Medulla oblongata (tissue), 1 donor: ENCODE data around the gene KCNJ12.
"Not testable (repeated sequence)": the region's sequence is repeated elsewhere in the genome, so short reads cannot be mapped to it uniquely, and the experiment has no call there.

ENCODE experiments used
- DNase-seq: peaks from one replicate; pipeline ENCODE4 v3.0.0-alpha.2; 2015; ENCODE audit errors: extremely low spot score

KCNJ12 gene

DNA sequence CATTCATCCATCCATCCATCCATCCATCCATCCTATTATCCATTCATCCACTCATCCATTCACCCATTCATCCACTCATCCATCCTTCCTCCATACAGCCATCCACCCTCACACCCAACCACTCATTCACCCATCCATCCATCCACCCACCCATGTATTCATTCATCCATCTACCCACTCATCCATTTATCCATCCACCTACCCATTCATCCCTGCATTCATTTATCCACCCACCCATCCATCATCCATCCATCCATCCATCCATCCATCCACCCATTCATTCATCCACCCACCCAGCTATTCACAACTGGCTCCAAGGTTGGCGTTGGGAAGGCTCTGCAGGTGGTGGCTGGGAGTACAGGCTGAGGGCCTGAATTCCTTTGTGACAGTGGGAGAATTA lies 31.6 kb downstream of the KCNJ12 start:
- DNase-seq, result not testable (repeated sequence)

DNA sequence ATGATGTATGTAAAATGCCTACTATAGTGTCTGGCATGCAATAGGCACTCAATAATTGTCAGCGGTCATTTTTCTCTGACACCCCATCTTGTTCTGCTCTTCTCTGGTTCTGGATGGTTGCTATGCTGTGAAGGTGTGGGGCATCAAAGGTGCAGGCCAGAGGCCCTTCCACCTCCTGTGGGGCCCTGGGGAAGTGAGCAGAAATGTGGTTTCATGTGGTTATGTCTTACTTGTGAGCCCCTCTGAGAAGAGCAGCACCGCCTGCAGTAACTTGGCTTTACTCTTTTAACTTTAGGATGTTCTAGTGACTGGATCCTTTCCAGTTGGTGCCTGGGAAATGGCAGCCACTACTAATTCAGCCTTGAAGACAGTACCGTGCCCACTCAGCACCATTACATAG lies 32.1 kb downstream of the KCNJ12 start:
- DNase-seq, result not testable (repeated sequence)

DNA sequence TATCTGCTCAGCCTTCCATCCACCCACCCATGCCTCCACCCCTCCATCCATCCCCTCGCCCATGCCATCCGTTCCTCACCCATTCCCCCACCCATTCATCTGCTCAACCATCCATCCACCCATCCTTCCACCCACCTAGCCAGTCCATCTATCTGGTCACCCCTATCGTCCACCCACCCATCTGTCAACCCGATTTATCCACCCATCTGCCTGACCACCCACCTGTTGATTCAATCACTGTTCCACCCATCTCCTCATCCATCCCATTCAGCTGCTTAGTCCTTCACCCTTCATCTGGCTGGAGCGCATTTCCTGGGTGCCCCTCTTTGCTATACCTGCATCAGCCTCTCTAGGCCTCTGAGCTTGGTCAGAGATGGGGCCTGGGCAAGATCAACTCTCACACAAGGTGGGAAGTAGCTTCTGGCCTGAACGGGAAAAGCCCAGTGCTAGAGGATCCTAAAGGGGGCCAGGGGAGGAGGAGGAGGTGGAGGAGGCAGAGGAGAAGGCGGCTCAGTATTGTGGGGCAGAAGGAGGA lies 32.7 kb downstream of the KCNJ12 start:
- not testable (repeated sequence) for DNase-seq

DNA sequence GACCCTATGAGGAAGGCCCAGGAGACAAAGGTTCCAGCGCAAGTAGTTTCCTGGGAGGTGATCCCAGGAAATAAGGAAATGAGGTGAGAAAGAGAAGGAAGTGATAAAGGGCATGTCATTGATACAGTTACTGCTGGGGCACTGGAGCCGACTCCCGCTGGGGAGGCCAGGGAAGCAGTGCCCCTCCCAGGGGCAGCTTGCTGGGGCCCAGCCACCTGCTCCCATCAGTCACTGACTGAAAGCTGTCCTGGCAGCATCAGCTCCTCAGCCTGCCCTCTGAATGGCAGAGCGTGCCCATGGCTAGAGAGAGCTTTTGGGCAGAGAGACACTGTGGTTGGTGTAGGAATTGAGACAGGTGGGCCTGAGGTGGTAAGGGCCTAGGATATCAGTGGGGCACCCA lies 33.2 kb downstream of the KCNJ12 start:
- not testable (repeated sequence) for DNase-seq

DNA sequence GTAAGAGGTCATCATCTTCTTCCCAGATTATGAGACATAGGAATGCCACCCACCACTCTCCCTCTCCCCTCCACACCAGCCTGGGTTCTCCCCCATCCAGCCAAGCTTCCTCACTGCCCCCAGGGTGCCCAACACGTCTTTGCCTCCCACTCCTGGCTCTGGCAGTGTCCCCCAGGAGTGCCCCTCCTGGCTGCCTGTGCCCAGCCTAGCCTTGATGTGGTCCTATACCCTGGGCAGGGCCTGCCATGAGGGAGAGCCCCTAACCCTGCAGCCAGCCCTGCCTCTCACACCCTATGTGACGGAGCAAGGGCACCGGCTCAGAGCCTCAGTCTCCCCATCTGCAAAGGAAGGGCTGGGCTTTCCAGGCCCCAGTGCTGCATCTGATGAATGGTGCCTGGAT lies 33.8 kb downstream of the KCNJ12 start:
- not testable (repeated sequence) for DNase-seq

DNA sequence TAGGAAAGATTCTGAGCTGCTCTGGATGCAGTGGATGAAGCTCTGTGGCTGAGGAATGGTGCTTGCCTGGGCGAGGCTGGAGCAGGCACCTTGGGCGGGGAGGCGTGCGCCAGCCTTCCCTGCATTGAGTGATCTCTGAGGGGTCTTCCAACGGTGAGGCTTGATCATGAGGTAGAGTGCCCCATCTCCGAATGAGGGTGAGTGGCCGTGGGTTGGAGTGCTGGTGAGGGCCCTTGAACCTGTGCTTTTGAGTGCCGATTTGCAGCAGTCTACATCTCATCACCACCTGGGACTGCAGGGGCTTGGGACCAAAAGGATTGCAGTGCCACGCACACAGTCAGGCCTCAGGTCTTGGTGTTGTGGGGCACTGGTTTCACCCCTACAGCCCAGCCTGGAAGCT lies 34.2 kb downstream of the KCNJ12 start:
- DNase-seq, result not testable (repeated sequence)

DNA sequence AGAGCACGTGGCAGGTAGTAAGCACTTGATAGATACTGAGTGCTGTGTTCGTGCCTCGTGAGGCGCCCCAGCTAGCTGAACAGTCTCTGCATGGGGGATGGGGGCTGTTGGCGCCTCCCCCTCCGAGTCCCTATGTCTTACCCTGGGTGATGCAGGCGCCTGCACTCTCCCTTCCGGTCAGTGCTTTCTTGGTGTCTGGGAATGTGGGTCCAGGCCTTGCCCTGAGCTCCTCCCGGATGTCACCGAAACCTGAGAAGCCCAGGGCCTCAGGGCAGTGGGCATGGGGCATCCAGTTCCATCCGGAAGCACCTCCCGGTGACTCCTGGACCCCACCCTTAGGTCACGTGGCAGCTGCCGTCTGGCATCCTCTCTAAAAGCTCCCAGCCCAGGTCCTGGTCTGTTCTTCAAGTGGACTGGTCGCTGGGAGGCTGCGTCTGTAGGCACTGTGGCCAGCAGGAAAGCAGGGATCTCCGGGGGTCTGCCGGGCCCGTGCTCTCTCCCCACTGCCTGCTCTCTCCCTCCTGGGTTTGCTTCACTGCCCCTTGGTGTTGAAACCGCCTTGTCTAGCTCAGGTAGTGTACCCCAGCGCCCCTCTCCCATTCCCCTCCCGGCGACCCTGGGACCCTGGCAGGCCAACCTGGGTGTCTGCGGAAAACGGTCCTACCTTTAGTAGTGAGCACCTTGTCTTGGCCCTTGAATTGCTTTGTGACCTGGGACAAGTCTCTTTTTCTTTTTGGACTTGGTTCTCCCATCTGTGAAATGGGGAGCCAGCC lies 34.9 kb downstream of the KCNJ12 start:
- not testable (repeated sequence) for DNase-seq

DNA sequence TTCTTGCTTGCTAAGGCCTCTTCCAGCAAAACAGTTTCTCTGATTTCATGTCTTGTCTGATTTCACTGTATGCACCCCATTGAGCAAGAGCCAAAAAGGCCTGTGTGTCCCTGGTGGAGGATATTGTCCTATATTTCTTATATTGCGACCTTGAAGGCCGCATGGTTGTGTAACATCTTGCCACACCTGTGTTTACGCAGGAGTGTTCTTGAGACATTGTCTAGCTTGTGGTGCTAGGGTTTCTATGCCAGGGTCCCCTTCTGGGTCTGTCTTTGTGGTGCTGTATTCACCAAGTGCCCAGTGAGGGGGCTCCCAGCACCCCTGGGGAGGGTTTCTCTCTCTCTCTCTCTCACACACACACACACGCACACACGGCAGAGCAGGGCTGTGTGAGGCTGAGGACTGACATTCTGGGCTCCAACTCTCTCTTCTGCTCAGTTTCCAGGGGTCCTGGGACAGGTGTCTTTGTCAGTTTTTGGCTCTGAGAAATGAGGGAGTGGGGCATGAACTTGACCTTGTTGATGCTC lies 35.6 kb downstream of the KCNJ12 start:
- not testable (repeated sequence) for DNase-seq

DNA sequence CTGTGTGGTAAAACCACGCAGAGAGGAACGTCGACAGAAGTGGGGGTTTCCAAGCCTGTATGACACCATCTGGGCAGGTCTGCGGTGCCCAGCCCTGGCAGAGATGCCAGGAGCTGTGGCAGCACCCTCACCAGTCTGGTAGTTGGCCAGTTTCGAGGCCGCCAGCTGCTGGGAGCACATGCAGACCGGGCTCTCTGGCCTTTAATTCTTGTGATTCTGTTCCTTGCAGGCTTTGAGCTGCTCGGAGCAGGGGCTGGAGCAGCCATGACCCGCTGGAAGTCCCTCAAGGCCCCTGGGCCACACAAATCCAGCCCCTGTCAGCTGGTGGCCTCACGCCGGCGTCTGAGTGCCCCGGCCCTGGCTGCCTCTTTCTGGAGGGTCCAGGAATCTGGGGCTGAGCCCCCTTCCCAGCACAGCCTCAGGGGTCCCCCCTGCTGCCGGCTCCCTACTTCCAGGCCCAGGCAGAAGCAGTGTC lies 36.1 kb downstream of the KCNJ12 start:
- DNase-seq, result not testable (repeated sequence)

DNA sequence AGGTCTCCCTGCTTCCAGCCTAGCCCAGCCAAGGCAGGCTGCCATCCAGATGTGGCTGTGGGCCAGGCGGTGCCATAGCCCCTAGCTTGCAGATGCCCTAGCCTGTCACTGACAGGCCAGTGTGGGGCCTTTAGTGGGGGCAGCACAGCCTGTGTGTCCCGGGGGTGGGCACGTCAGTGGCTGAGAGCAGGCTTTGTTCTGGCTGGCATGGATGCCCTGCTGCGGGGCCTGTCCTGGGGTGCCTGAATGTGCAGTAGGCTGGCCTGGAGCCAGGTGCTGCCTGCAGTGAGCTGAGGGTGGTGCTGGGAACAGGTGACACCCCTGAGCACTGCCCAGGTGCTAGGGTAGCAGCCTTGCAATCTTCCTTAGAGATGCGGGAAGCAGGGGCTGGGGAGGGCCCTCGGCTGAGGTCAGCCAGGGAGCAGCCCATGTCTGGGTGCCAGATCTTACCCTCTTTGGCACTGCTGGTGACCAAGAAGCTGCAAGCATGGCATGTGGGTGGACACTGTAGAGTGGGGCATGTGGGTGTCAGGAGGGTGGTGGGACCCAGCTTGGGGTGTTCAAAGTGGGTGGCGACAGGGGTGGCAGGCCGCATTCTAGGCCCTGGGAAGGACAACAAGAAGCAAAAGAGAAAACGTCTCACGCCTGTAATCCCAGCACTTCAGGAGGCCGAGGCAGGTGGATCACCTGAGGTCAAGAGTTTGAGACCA lies 37.6 kb downstream of the KCNJ12 start:
- not testable (repeated sequence) for DNase-seq

DNA sequence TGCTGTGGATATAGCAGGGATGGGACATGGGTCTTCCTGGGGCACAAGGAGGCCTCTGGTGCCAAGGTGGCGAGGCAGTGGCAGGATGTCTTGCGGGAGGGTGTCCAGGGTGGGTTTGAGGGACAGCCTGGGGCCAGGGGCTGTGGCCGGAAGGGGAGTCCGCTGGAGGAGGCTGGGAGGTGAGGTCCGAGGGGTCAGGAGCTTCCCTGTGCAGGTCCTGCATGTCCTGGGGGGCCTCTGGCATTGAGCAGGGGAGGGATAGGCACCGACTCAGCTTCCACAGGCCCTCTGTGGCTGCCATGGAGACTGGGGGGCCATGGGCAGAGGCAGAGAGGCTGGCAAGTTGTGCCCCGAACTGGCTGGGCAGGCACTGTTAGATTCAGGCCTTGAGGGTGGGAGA lies 38.5 kb downstream of the KCNJ12 start:
- not testable (repeated sequence) for DNase-seq

DNA sequence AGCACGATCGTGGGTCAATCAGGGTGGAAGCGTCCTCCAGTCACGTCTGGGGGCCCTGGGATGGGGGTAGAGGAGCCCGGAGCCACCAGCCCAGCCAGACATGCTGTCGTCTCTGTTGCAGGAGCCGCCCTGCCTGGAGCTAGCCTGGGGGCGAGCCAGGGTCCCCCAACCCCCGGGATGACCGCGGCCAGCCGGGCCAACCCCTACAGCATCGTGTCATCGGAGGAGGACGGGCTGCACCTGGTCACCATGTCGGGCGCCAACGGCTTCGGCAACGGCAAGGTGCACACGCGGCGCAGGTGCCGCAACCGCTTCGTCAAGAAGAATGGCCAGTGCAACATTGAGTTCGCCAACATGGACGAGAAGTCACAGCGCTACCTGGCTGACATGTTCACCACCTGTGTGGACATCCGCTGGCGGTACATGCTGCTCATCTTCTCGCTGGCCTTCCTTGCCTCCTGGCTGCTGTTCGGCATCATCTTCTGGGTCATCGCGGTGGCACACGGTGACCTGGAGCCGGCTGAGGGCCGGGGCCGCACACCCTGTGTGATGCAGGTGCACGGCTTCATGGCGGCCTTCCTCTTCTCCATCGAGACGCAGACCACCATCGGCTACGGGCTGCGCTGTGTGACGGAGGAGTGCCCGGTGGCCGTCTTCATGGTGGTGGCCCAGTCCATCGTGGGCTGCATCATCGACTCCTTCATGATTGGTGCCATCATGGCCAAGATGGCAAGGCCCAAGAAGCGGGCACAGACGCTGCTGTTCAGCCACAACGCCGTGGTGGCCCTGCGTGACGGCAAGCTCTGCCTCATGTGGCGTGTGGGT lies 39.2 kb downstream of the KCNJ12 start:
- not testable (repeated sequence) for DNase-seq

DNA sequence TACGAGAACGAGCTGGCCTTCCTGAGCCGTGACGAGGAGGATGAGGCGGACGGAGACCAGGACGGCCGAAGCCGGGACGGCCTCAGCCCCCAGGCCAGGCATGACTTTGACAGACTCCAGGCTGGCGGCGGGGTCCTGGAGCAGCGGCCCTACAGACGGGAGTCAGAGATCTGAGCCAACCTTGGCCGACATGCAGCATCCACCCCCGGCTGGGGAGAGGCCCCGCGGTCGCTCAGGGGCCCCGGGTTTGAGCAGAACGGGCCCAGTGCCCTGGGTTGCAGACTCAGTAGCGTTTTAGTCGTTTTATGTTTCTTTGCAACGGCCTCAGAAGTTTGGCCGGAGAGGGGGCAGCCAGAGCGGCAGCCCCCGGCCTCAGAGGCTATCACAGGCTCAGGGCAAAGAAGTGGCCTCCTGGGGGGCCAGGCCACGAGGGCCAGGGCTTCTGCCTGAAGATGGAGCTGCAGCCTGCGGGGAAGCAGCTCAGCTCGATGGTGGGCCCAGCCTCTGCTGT lies 40.4 kb downstream of the KCNJ12 start:
- not testable (repeated sequence) for DNase-seq

DNA sequence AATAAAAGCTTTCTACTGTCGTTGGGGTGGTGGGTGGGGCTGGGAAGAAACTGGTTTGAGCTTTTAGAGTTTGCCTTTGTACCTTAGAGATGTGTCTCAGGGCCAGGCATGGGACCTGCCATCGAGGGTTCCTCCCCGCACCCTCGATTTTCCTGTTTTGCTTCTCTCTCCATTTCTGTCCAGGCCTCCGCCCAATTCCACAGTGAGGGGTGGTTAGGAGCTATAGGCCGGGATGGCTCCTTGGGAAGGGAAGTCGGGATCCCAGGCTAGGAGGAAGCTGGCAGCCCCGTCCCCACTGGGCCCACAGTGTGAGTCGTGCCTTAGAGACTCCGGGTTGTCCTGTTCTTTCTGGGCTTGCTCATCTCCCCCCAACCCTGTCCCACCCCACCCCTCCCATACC lies 41.2 kb downstream of the KCNJ12 start:
- not testable (repeated sequence) for DNase-seq

DNA sequence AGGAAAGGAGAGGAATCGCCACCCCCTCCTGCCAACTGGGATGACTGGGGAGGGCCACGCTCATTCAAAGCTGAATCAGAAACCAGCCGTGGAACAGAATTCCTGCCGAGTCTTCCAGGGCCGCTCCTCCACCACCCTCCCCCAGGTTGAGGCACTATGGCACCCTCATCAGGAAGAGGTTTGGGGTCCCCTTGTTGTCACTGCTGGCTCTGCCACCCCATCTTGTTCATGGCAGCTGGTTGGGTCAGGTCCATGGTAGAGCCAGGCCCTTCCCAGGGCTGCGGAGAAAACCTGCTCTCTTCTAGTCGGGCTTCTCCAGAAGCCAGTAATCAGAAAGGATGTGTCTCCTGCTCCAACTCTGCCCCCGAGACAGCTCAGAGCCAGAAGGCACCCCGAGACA lies 41.8 kb downstream of the KCNJ12 start:
- no peak for DNase-seq

DNA sequence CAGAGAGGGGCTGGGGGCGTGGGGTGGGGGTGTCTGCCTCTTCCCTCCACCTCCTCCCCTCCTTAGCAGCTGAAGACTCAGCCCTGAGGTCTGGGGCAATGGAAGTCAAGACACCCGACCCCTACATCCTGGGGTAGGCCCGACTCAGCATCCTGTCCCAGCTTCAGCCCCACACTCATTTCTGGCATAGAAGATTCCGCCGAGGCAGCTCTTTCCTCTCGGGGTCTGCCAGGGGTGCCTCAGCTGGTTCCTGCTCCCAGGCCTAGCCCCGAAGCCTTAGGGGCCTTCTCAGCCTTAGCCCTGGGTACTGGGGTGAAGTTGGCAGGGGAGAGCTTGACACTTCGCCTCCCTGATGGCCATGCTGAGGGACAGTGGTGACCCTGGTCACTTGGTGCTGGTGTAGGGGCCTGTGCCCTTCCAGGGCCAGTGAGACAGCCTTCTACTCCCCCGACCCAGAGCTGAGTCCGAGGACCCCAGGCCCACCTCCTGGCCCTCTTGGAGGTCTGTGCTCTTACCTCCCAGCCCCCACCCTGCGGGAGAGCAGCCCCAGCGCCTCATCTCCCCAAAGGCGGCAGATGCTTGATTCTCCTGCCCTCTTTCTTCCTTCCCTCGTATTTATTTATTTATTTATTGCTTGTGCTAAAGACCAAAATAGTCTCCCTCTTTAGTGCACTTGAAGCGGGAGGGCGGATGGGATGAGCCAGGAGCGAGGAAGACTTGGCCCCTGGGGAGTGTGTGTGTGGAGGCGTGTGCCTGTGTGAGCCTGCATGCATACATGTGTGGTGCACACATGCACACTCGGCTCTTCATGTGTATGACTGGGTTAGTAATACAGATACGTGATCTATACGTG lies 42.5 kb downstream of the KCNJ12 start:
- DNase-seq, result no peak

DNA sequence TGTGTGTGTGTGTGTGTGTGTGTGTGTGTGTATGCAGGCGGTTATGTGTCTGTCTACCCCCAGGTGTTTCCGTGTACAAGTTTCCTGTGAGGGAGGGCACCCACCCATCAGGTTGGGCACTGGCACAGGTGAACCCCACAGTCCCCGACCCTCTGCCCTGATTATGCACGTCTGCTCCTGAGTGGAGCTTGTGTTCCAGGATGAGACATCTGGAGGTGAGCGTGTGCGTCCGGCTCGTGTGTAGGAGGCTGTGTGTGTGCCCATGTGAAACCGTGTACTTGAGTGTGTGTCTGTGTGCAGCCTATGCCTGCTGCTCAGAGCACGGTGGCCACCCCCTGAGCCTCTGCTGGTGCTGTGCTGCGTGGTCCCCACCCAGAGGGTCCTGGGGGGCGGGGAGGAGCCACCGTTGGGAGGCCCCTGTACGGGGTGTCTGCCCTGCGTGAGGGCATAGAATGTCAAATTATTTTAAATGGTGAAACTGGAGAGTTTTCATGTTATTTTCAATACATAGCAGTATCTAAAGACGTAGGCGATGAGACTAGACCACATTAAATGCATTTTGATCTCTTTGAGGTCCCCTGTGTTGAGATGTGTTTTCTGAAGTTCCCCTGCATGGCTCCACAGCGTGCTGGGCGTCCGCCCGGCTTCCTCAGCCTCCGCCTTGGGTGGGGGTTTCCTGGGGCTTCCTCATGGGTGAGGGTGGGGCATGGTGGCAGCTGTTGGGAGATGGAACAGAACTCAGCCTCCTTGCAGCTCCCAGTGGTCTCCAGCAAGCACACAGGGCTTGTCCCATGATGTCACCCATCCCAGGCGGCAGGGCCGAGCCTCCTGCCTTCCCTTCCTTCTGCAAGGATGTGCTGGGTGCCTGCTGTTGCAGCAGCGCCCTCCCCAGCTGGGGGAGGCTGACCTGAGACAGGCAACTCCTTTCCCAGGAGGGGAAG lies 43.4 kb downstream of the KCNJ12 start:
- DNase-seq, result no peak

DNA sequence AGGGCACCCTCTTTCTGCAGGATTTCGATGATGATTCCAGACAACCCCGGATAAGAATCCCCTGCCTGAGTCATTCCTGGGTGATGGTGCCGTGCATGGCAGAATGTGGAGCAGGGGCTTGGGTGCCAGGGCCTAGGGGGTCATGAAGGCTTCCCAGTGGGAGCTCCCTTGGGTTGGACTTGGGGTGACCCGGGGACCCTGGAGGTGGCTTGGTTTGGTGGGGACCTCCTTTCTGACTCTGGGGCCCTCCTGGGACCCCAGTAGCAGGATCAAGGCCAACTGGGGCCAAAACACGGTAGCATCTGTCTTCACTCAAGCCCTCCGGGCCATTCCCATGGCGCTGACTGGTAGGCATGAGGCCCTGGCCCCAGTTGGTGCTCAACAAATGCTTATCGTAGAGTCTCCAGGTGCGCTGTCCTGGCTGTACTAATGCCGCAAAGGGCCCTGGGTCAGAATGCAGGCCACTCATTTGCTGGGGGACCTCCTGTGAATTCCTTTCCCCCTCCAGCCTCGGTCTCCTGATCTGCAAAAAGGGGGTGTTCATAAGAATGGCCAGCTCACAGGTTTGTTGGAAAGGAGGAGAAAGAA lies 44.4 kb downstream of the KCNJ12 start:
- DNase-seq, result not testable (repeated sequence)
